ENCODE results near the gene CAVIN1.

GRCh38 chr17:42459256-42459800, 36.3 kb upstream of the CAVIN1 start:
- TF ChIP-seq, protein P1, sequence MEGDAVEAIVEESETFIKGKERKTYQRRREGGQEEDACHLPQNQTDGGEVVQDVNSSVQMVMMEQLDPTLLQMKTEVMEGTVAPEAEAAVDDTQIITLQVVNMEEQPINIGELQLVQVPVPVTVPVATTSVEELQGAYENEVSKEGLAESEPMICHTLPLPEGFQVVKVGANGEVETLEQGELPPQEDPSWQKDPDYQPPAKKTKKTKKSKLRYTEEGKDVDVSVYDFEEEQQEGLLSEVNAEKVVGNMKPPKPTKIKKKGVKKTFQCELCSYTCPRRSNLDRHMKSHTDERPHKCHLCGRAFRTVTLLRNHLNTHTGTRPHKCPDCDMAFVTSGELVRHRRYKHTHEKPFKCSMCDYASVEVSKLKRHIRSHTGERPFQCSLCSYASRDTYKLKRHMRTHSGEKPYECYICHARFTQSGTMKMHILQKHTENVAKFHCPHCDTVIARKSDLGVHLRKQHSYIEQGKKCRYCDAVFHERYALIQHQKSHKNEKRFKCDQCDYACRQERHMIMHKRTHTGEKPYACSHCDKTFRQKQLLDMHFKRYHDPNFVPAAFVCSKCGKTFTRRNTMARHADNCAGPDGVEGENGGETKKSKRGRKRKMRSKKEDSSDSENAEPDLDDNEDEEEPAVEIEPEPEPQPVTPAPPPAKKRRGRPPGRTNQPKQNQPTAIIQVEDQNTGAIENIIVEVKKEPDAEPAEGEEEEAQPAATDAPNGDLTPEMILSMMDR (conservative IDR thresholded peaks at IDR 0.05; ENCODE audit: low read depth in 2 of 2), result peak; percentile 47 to 55
- TF ChIP-seq, protein P2, sequence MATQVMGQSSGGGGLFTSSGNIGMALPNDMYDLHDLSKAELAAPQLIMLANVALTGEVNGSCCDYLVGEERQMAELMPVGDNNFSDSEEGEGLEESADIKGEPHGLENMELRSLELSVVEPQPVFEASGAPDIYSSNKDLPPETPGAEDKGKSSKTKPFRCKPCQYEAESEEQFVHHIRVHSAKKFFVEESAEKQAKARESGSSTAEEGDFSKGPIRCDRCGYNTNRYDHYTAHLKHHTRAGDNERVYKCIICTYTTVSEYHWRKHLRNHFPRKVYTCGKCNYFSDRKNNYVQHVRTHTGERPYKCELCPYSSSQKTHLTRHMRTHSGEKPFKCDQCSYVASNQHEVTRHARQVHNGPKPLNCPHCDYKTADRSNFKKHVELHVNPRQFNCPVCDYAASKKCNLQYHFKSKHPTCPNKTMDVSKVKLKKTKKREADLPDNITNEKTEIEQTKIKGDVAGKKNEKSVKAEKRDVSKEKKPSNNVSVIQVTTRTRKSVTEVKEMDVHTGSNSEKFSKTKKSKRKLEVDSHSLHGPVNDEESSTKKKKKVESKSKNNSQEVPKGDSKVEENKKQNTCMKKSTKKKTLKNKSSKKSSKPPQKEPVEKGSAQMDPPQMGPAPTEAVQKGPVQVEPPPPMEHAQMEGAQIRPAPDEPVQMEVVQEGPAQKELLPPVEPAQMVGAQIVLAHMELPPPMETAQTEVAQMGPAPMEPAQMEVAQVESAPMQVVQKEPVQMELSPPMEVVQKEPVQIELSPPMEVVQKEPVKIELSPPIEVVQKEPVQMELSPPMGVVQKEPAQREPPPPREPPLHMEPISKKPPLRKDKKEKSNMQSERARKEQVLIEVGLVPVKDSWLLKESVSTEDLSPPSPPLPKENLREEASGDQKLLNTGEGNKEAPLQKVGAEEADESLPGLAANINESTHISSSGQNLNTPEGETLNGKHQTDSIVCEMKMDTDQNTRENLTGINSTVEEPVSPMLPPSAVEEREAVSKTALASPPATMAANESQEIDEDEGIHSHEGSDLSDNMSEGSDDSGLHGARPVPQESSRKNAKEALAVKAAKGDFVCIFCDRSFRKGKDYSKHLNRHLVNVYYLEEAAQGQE (IDR thresholded peaks at IDR 0.05; ENCODE audit: unreplicated experiment), result no peak
- TF ChIP-seq JUNB (IDR thresholded peaks at IDR 0.05; ENCODE audit: unreplicated experiment), result no peak
- no peak for TF ChIP-seq POLR2AphosphoS5 (IDR thresholded peaks at IDR 0.05; ENCODE audit: low read depth)
- TF ChIP-seq NANOG (IDR thresholded peaks at IDR 0.05; ENCODE audit: borderline replicate concordance), result no peak
- no peak for TF ChIP-seq EZH2phosphoT487 (IDR thresholded peaks at IDR 0.05; ENCODE audit: unreplicated experiment)
- TF ChIP-seq EZH2 (IDR thresholded peaks at IDR 0.05; ENCODE audit: low read depth, unreplicated experiment), result no peak
- TF ChIP-seq CREB1 (CRISPR knock-in tag; IDR thresholded peaks at IDR 0.05; ENCODE audit: low read depth), result no peak
- no peak for TF ChIP-seq ZNF114 (CRISPR knock-in tag; IDR thresholded peaks at IDR 0.05)
- TF ChIP-seq STAT1 (IDR thresholded peaks at IDR 0.05; ENCODE audit: unreplicated experiment), result no peak
- TF ChIP-seq, protein P3, sequence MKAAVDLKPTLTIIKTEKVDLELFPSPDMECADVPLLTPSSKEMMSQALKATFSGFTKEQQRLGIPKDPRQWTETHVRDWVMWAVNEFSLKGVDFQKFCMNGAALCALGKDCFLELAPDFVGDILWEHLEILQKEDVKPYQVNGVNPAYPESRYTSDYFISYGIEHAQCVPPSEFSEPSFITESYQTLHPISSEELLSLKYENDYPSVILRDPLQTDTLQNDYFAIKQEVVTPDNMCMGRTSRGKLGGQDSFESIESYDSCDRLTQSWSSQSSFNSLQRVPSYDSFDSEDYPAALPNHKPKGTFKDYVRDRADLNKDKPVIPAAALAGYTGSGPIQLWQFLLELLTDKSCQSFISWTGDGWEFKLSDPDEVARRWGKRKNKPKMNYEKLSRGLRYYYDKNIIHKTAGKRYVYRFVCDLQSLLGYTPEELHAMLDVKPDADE (IDR thresholded peaks at IDR 0.05), result no peak
- TF ChIP-seq ZNF331 (CRISPR knock-in tag; IDR thresholded peaks at IDR 0.05; ENCODE audit: low read depth), result no peak

Data from GM23338 (cell line).